MM.1S (cell line): ENCODE results near the gene APBB2.

ENCODE experiments used
- DNase-seq: peaks from one replicate; pipeline ENCODE4 v3.0.0-alpha.2; 2015
- H2AFZ ChIP-seq: fragments of 300-600 bp; sonication (generic); 2 replicates; pipeline ENCODE4 v1.6.0; 2016; ENCODE audit warnings: antibody characterized with exemption, low read length
- H3F3A ChIP-seq: fragments of 300-600 bp; sonication (generic); 2 replicates; pipeline ENCODE4 v1.6.1; 2016; ENCODE audit warnings: mild to moderate bottlenecking, antibody characterized with exemption, low read length, moderate library complexity, mixed read lengths; ENCODE audit not compliant: insufficient read depth
- H3K27ac ChIP-seq: fragments of 300-600 bp; sonication (generic); 2 replicates; pipeline ENCODE4 v1.5.1; 2016; ENCODE audit warnings: mild to moderate bottlenecking, low read length
- H3K27me3 ChIP-seq: fragments of 300-600 bp; sonication (generic); replicated peaks from 2 replicates; pipeline ENCODE4 v1.6.0; 2016; ENCODE audit warnings: low read length; ENCODE audit not compliant: insufficient read depth
- H3K36me3 ChIP-seq: fragments of 300-600 bp; sonication (generic); replicated peaks from 2 replicates; pipeline ENCODE4 v1.6.1; 2016; ENCODE audit warnings: mild to moderate bottlenecking, low read length, mixed read lengths; ENCODE audit not compliant: insufficient read depth
- H3K4me1 ChIP-seq: fragments of 300-600 bp; sonication (generic); 2 replicates; pipeline ENCODE4 v1.6.1; 2016; ENCODE audit warnings: low read length, mixed read lengths
- H3K4me2 ChIP-seq: fragments of 300-600 bp; sonication (generic); 2 replicates; pipeline ENCODE4 v1.6.0; 2016; ENCODE audit warnings: low read depth, low read length
- H3K4me3 ChIP-seq: fragments of 300-600 bp; sonication (generic); 2 replicates; pipeline ENCODE4 v1.5.1; 2016; ENCODE audit warnings: low read length, mixed read lengths
- H3K79me2 ChIP-seq: fragments of 300-600 bp; sonication (generic); 2 replicates; pipeline ENCODE4 v1.6.1; 2016; ENCODE audit warnings: mixed run types, low read length, mixed read lengths
- H3K9ac ChIP-seq: fragments of 300-600 bp; sonication (generic); 2 replicates; pipeline ENCODE4 v1.6.1; 2016; ENCODE audit warnings: low read length, mixed read lengths
- H3K9me2 ChIP-seq: fragments of 300-600 bp; sonication (generic); replicated peaks from 2 replicates; pipeline ENCODE4 v1.6.1; 2016; ENCODE audit warnings: mild to moderate bottlenecking, low read length, mixed read lengths; ENCODE audit not compliant: insufficient read depth
- H3K9me3 ChIP-seq: fragments of 300-600 bp; sonication (generic); replicated peaks from 2 replicates; pipeline ENCODE4 v1.6.1; 2016; ENCODE audit warnings: mild to moderate bottlenecking, low read length, mixed read lengths; ENCODE audit not compliant: insufficient read depth
- H4K20me1 ChIP-seq: fragments of 300-600 bp; sonication (generic); 2 replicates; pipeline ENCODE4 v1.6.1; 2016; ENCODE audit warnings: mild to moderate bottlenecking, low read length, moderate library complexity, mixed read lengths; ENCODE audit not compliant: insufficient read depth
- CTCF ChIP-seq: fragments of 300-600 bp; sonication (generic); IDR thresholded peaks from 2 replicates; pipeline ENCODE4 v1.5.1; 2016; ENCODE audit warnings: antibody characterized with exemption, low read length, mixed read lengths
- EZH2 ChIP-seq: fragments of 300-600 bp; sonication (generic); optimal IDR thresholded peaks from 2 replicates; pipeline ENCODE3; 2017; ENCODE audit warnings: low read depth, mild to moderate bottlenecking, antibody characterized with exemption, low read length, mixed read lengths
- EZH2phosphoT487 ChIP-seq: fragments of 300-600 bp; sonication (generic); IDR thresholded peaks from 2 replicates; pipeline ENCODE4 v1.6.1; 2018; ENCODE audit warnings: antibody characterized with exemption, low read length

Gene APBB2

GRCh38 chr4:41209901-41210300, 4.4 kb downstream of the APBB2 start:
- H3K27ac ChIP-seq = no peak overlapping the region
- H3K9me2 ChIP-seq = no peaks in the 10 kb centered on the region
- peaks cover 3% of the 10 kb centered on the region; the same call in 1 of the 2 replicates for H3F3A ChIP-seq
- H2AFZ ChIP-seq = no peak overlapping the region
- no peak for TF ChIP-seq CTCF
- no peak for TF ChIP-seq EZH2phosphoT487
- TF ChIP-seq EZH2 = no peak
- no peak overlapping the region for H3K9ac ChIP-seq
- 0 out of 2 replicates have a peak, but pooled peaks cover 5% of the 10 kb centered on the region for H3K4me1 ChIP-seq
- no peaks in the 10 kb centered on the region for H4K20me1 ChIP-seq
- H3K4me2 ChIP-seq = no peak overlapping the region
- no peaks in the 10 kb centered on the region for H3K9me3 ChIP-seq
- no peak overlapping the region for H3K4me3 ChIP-seq
- no peak for DNase-seq
- H3K27me3 ChIP-seq = 0 out of 2 replicates have a peak, but pooled peaks cover 5% of the 10 kb centered on the region
- no peaks in the 10 kb centered on the region for H3K79me2 ChIP-seq
- H3K36me3 ChIP-seq = no peaks in the 10 kb centered on the region

- Histone ChIP-seq H3K4me3 (no peak overlapping the region), H2AFZ (no peak overlapping the region), H3F3A (no peaks in the 10 kb centered on the region), H4K20me1 (no peaks in the 10 kb centered on the region), H3K9ac (no peak overlapping the region), H3K79me2 (no peaks in the 10 kb centered on the region), H3K27me3 (0 out of 2 replicates have a peak, but pooled peaks cover 5% of the 10 kb centered on the region), H3K27ac (no peak overlapping the region), H3K36me3 (no peaks in the 10 kb centered on the region), H3K9me2 (no peaks in the 10 kb centered on the region), H3K9me3 (no peaks in the 10 kb centered on the region), H3K4me2 (no peak overlapping the region), H3K4me1 (0 out of 2 replicates have a peak, but pooled peaks cover 5% of the 10 kb centered on the region)
- no peak for DNase-seq
- no peak for TF ChIP-seq CTCF
- no peak for TF ChIP-seq EZH2
- TF ChIP-seq EZH2phosphoT487 = no peak
Measured at GRCh38 chr4:41209187-41209586, 5.2 kb downstream of the APBB2 start.

- no peak overlapping the region for H2AFZ ChIP-seq
- no peaks in the 10 kb centered on the region for H3K9me3 ChIP-seq
- no peaks in the 10 kb centered on the region for H3K79me2 ChIP-seq
- H3K9me2 ChIP-seq = no peaks in the 10 kb centered on the region
- no peak for DNase-seq
- H3F3A ChIP-seq = no peaks in the 10 kb centered on the region
- H3K27ac ChIP-seq = no peak overlapping the region
- no peak overlapping the region for H3K4me3 ChIP-seq
- H4K20me1 ChIP-seq = no peaks in the 10 kb centered on the region
- no peaks in the 10 kb centered on the region for H3K27me3 ChIP-seq
- no peaks in the 10 kb centered on the region for H3K4me1 ChIP-seq
- H3K36me3 ChIP-seq = no peaks in the 10 kb centered on the region
- no peak overlapping the region for H3K9ac ChIP-seq
- no peak overlapping the region for H3K4me2 ChIP-seq
- TF ChIP-seq EZH2phosphoT487 (no peak), CTCF (no peak), EZH2 (no peak)
Measured at GRCh38 chr4:41207291-41207831, 7.0 kb downstream of the APBB2 start.
